ENCODE results near the gene EVPLL.
A peak's percentile ranks its signal among the peaks of the same experiment; 100 is the strongest.
"Not testable (repeated sequence)": the region's sequence is repeated elsewhere in the genome, so short reads cannot be mapped to it uniquely, and the experiment has no call there.

The EVPLL gene

DNA sequence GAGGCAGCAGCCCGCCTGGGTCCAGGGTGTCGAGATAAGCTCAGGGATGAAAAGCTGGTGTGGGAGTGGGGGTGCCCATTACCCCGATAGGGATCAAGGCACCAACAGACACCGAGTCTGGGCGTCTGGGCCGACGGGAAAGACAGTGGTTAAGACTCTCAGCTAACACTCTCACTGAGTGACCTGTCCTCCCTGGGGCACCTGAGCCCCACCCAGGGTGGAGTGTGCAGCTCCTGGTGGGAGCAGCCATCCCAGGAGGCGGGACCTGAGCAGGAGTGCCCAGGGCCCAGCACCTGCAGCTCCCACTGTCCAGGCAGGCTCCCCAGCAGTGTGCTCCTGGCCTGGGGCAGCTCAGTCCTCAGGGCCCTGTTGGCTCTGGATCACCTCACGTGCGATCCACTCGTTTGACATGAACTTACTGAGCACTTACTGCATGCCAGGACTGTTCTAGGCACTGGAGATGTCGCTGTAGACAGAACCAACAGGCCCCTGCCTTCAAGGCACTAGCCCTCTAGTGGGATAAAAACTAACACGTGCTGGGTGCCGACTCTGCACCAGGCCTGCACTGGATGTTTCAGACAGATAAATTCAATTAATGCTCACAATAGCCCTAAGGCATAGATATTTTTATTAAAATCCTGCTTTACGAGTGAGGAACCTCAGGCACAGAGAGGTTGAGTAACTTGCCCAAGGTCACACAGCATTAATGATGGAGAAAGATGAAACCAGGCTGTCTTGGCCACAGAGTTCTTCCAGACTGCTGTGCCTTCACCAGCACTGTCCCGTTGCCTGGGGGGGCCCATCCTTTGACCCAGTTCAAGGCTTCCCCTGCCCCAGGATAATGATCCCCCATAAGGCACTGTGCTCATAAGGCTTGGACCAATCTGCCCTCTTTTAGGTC, 1.9 kb downstream of the EVPLL start:
- DNase-seq (ENCODE audit: low read depth in 2 of 3, low spot score in 1 of 3) = no peak

GRCh38 chr17:18380471-18381157, 3.0 kb downstream of the EVPLL start:
- no peak for DNase-seq (ENCODE audit: low read depth in 2 of 3, low spot score in 1 of 3)

DNA sequence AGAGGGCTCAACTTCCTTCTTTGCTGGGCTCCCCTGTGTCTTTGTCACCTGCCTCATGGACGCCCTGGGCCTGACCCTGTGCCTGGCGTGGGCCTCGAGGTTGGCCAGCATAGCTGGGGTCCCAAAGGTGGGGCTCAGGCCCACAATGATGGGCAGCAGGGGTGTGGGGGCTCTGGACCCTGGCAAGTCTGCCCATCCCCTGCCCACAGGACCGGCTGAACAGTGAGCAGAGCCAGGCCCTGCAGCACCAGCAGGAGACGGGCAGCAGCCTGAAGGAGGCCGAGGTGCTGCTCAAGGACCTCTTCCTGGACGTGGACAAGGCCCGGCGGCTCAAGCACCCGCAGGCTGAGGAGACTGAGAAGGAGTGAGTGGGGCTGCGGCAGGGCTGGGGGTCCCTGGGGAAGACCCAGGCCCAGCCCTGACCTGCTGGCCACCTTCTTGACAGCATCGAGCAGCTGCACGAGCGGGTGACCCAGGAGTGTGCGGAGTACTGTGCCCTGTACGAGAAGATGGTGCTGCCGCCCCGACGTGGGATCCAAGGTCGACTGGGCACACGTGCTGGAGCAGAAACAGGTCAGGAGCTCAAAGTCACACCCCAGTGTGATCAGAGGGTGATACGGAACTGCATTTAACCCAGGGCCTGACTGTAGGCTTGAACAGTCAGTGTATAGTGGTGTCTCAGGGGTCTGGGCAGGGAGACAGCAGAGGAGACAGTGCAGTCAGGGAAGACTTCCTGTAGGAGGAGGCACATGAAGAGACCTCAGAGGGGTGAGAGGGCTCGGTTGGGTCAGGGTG, 3.8 kb downstream of the EVPLL start:
- no peak for DNase-seq (ENCODE audit: low read depth in 2 of 3, low spot score in 1 of 3)

- DNase-seq (ENCODE audit: low read depth in 2 of 3, low spot score in 1 of 3) = no peak
These were observed 4.3 kb downstream of the EVPLL start for GRCh38 chr17:18381953-18382245.

GRCh38 chr17:18382441-18383078, 5.0 kb downstream of the EVPLL start:
- no peak for DNase-seq (ENCODE audit: low read depth in 2 of 3, low spot score in 1 of 3)

DNA sequence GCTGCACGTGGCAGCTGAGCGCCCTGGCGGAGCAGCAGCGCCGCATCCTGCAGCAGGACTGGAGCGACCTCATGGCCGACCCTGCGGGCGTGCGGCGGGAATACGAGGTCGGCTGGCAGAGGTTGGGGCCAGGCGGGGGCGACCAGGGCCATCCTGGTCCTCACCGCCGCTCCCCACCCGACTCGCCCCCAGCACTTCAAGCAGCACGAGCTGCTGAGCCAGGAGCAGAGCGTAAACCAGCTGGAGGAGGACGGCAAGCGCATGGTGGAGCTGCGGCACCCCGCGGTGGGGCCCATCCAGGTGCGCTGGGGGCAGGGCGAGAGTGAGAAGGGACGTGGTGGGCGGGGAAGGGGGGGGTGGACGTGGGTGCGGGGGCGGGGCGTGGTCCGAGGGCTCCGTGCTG, 5.5 kb downstream of the EVPLL start:
- DNase-seq (ENCODE audit: low read depth in 2 of 3, low spot score in 1 of 3) = not testable (repeated sequence)

- DNase-seq (ENCODE audit: low read depth in 2 of 3, low spot score in 1 of 3) = not testable (repeated sequence)
These were observed 6.7 kb downstream of the EVPLL start for GRCh38 chr17:18384271-18384670.

- DNase-seq (ENCODE audit: low read depth in 2 of 3, low spot score in 1 of 3) = not testable (repeated sequence)
These were observed 10.0 kb downstream of the EVPLL start for GRCh38 chr17:18387583-18387982.

GRCh38 chr17:18388266-18388665, 10.7 kb downstream of the EVPLL start:
- DNase-seq (ENCODE audit: low read depth in 2 of 3, low spot score in 1 of 3) = not testable (repeated sequence)

- DNase-seq (ENCODE audit: low read depth in 2 of 3, low spot score in 1 of 3) = not testable (repeated sequence)
These were observed 11.2 kb downstream of the EVPLL start for GRCh38 chr17:18388728-18389127.

DNA sequence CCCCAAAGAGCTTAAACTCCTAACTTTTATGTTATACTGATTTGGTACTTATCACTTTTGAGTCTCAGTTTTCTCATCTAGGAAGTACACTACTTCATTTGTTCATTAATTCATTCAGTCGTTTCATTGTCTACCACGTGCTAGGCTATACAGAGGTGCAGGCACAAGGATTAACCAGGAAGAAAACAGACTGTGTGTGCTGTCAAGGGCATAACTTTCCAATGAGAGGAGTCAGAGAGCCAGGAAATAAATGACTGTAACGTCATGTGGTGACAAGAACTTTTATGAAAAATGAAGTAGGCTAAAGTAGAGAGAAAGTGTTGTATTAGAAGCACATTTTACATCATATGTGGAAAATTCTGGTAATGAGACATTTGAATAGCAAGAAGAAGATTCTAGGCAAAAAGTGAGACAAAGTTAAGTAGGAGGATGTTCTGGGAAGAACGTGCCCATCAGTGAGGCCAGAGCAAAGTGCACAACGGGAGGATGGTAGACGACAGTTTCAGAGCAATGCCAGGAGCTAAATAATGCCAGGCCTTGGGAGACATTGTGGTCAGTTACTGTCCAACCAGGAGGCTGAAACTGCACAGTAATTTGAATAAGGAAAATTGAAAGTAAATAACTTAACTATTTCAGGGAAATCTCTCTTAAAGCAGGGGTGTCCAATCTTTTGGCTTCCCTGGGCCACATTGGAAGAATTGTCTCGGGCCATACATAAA, 24.5 kb downstream of the EVPLL start:
- not testable (repeated sequence) for DNase-seq (ENCODE audit: low read depth in 2 of 3, low spot score in 1 of 3)

DNA sequence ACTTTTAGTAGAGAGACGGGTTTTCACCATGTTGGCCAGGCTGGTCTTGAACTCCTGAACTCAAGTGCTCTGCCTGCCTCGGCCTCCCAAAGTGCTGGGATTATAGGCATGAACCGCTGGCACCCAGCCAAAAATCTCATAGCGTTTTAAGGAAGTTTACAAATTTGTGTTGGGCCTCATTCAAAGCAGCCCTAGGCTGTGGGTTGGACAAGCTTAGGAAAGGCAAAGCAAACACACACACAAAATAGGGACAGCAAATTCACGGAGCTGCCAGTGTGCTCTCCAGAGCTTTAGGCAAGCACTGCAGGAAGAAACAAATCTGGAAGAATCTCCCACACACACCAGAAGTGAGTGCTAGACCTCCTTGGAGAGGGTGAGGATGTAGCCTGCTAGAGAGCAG, 25.6 kb downstream of the EVPLL start:
- not testable (repeated sequence) for DNase-seq (ENCODE audit: low read depth in 2 of 3, low spot score in 1 of 3)

DNA sequence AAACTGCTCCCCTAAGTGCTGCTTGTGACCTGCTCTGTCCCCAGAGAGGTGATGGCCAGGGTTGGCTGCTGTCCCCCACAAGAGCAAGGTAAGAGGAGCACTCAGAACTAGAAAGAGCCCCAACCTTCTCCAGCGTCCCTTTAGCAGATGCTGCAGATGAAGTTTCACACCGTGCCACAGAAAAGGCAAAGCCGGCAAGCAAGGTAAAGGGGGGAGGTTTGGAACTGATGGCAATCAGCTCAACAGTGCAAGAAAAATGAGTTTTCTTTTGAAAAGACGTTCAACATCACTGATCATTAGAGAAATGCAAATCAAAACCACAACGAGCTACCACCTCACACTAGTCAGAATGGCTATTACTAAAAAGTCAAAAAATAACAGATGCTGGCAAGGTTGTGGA, 26.0 kb downstream of the EVPLL start:
- not testable (repeated sequence) for DNase-seq (ENCODE audit: low read depth in 2 of 3, low spot score in 1 of 3)

- DNase-seq (ENCODE audit: low read depth in 2 of 3, low spot score in 1 of 3) = not testable (repeated sequence)
These were observed 31.3 kb downstream of the EVPLL start for GRCh38 chr17:18408906-18409305.

DNA sequence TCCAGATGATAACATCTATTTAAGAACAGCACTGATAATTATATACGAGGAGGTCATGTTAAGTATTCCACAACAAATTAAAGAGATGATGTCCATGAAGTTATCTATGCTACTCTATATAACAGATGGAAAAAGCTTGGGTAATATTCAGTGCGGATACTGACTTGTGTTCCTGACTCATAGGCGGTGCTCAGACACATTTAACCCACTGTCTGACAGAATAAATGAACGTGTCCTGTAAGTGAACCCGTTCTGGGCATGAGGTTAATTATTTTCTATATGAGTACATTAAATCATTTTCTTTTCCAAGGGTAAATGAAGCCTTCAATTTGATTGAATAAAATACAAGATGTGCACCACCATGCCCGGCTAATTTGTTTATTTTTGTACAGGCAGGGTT, 31.7 kb downstream of the EVPLL start:
- DNase-seq (ENCODE audit: low read depth in 2 of 3, low spot score in 1 of 3) = not testable (repeated sequence)

DNA sequence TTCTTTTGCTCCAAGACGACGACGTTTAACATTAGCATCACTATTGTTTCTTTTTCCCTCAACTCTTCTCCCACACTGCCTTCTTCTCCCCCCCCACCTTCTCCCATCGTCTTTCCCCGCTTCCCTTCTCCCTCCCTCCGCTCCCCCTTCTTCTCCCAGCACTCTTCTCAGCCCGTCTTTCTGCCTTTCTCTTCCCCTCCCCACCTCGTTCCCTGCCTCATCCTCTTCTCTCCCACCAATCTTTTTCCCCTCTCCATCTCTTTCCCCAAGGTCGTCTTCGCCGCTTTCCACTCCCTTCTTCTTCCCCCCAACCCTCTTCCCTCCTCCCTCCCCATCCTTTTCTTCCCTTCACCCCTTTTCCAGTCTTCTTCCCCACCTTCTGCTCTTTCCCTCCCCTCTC, 33.2 kb downstream of the EVPLL start:
- not testable (repeated sequence) for DNase-seq (ENCODE audit: low read depth in 2 of 3, low spot score in 1 of 3)

DNA sequence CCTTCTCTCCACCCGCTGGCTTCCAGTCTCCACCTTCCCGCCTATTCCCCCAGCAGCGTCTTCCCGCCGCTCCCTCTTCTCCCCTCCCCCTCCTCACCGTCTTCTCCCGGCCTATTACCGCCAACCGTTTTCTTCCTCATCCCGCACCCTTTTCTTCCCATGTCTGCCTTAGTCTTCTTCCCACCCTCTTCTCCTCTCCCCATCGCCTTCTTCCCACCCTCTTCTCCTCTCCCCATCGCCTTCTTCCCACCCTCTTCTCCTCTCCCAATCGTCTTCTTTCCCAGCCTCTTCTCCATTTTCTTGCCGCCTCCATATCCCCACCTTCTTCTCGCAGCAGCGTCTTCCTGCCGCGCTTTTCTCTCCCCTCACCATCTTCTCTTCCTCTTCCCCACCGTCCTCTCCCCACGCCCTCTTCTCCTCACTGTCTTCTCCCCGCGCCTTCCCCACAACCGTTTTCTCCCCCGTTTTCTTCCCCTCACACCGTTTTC, 33.8 kb downstream of the EVPLL start:
- peak; percentile 3 to 18 (median 4) for DNase-seq (ENCODE audit: low read depth in 2 of 3, low spot score in 1 of 3)

GRCh38 chr17:18412001-18412538, 34.5 kb downstream of the EVPLL start:
- not testable (repeated sequence) for DNase-seq (ENCODE audit: low read depth in 2 of 3, low spot score in 1 of 3)

- not testable (repeated sequence) for DNase-seq (ENCODE audit: low read depth in 2 of 3, low spot score in 1 of 3)
These were observed 43.9 kb downstream of the EVPLL start for GRCh38 chr17:18421521-18421920.

- DNase-seq (ENCODE audit: low read depth in 2 of 3, low spot score in 1 of 3) = not testable (repeated sequence)
These were observed 44.9 kb downstream of the EVPLL start for GRCh38 chr17:18422464-18422863.

All from stimulated activated CD4-positive, alpha-beta T cell treated with anti-CD3 and anti-CD28 coated beads, Interleukin-12 subunit alpha, Interleukin-12 subunit beta, amount 100 ng/mL, for 48 hours (primary cell).